H9 (cell line): ENCODE data around the gene SFXN1. TPM values are rescaled to one million over a fixed set of nuclear protein-coding genes. Genes with fewer than 3 reads are reported as not detected.

Experiments
- DNase-seq: peaks from one replicate; pipeline ENCODE4 v3.0.0-alpha.2; 2017
- H2AFZ ChIP-seq: one replicate; pipeline ENCODE4 v1.6.1; 2013; ENCODE audit warnings: mild to moderate bottlenecking, low read length, control low read depth, moderate library complexity
- H2AK5ac ChIP-seq: 2 replicates; pipeline ENCODE4 v1.6.1; 2013; ENCODE audit warnings: low read length, control low read depth, mixed read lengths; ENCODE audit not compliant: insufficient read length
- H2BK120ac ChIP-seq: one replicate; pipeline ENCODE4 v1.6.1; 2013; ENCODE audit warnings: low read depth, mild to moderate bottlenecking, low read length, control low read depth, inconsistent platforms; ENCODE audit not compliant: poor library complexity, severe bottlenecking
- H2BK12ac ChIP-seq: 2 replicates; pipeline ENCODE4 v1.6.1; 2013; ENCODE audit warnings: low read length, control low read depth, mixed read lengths, low read depth; ENCODE audit not compliant: insufficient read length
- H2BK15ac ChIP-seq: 2 replicates; pipeline ENCODE4 v1.6.1; 2013; ENCODE audit warnings: low read depth, low read length, control low read depth
- H2BK20ac ChIP-seq: one replicate; pipeline ENCODE4 v1.6.1; 2013; ENCODE audit warnings: low read depth, mild to moderate bottlenecking, low read length, control low read depth, inconsistent platforms; ENCODE audit not compliant: poor library complexity, severe bottlenecking
- H2BK5ac ChIP-seq: 2 replicates; pipeline ENCODE4 v1.6.1; 2013; ENCODE audit warnings: low read length, control low read depth, mixed read lengths; ENCODE audit not compliant: insufficient read length
- H3K14ac ChIP-seq: 2 replicates; pipeline ENCODE4 v1.6.1; 2013; ENCODE audit warnings: low read length, control low read depth; ENCODE audit not compliant: insufficient read depth
- H3K18ac ChIP-seq: 2 replicates; pipeline ENCODE4 v1.6.1; 2013; ENCODE audit warnings: low read depth, mild to moderate bottlenecking, mixed read lengths, low read length, control low read depth; ENCODE audit not compliant: insufficient read length
- H3K23ac ChIP-seq: 2 replicates; pipeline ENCODE4 v1.6.1; 2013; ENCODE audit warnings: low read length, control low read depth, mixed read lengths, low read depth; ENCODE audit not compliant: insufficient read length
- H3K23me2 ChIP-seq: 2 replicates; pipeline ENCODE4 v1.6.1; 2013; ENCODE audit warnings: low read depth, mild to moderate bottlenecking, mixed read lengths, low read length, control low read depth; ENCODE audit not compliant: insufficient read length, poor library complexity, severe bottlenecking
- H3K27ac ChIP-seq: 2 replicates; pipeline ENCODE4 v1.5.1; 2013; ENCODE audit warnings: low read length, control low read depth, mixed read lengths, low read depth; ENCODE audit not compliant: insufficient read length
- H3K27me3 ChIP-seq: 2 replicates; pipeline ENCODE4 v1.6.1; 2013; ENCODE audit warnings: low read length, control low read depth, inconsistent platforms; ENCODE audit not compliant: insufficient read depth
- H3K4ac ChIP-seq: 2 replicates; pipeline ENCODE4 v1.6.1; 2013; ENCODE audit warnings: low read depth, mild to moderate bottlenecking, control low read depth, inconsistent platforms, low read length, moderate library complexity
- H3K4me1 ChIP-seq: 2 replicates; pipeline ENCODE4 v1.6.1; 2013; ENCODE audit warnings: low read length, control low read depth, inconsistent platforms; ENCODE audit not compliant: insufficient read depth
- H3K4me2 ChIP-seq: 2 replicates; pipeline ENCODE4 v1.6.1; 2013; ENCODE audit warnings: low read length, control low read depth, mixed read lengths; ENCODE audit not compliant: insufficient read length, insufficient read depth
- H3K56ac ChIP-seq: 2 replicates; pipeline ENCODE4 v1.6.1; 2013; ENCODE audit warnings: low read depth, mild to moderate bottlenecking, mixed read lengths, low read length, control low read depth; ENCODE audit not compliant: insufficient read length
- H3K79me1 ChIP-seq: 2 replicates; pipeline ENCODE4 v1.6.1; 2013; ENCODE audit warnings: low read depth, mild to moderate bottlenecking, moderate library complexity, low read length, control low read depth, inconsistent platforms; ENCODE audit not compliant: insufficient read depth, poor library complexity, severe bottlenecking
- H3K79me2 ChIP-seq: 2 replicates; pipeline ENCODE4 v1.6.1; 2013; ENCODE audit warnings: low read length, control low read depth, inconsistent platforms; ENCODE audit not compliant: insufficient read depth
- H3K9ac ChIP-seq: 2 replicates; pipeline ENCODE4 v1.6.1; 2013; ENCODE audit warnings: low read length, control low read depth, mixed read lengths; ENCODE audit not compliant: insufficient read length; ENCODE audit errors: extremely low read depth
- H3K9me3 ChIP-seq: one replicate; pipeline ENCODE4 v1.6.1; 2013; ENCODE audit warnings: low read depth, low read length, inconsistent platforms; ENCODE audit not compliant: control insufficient read depth
- H3T11ph ChIP-seq: one replicate; pipeline ENCODE4 v1.6.1; 2013; ENCODE audit warnings: mild to moderate bottlenecking, low read length, control low read depth, inconsistent platforms
- H4K20me1 ChIP-seq: one replicate; pipeline ENCODE4 v1.6.1; 2013; ENCODE audit not compliant: control insufficient read depth, insufficient read length, insufficient read depth
- H4K5ac ChIP-seq: 2 replicates; pipeline ENCODE4 v1.6.1; 2013; ENCODE audit warnings: low read depth, mild to moderate bottlenecking, mixed read lengths, low read length, control low read depth; ENCODE audit not compliant: insufficient read length
- H4K8ac ChIP-seq: replicated peaks from 2 replicates; pipeline ENCODE4 v1.6.1; 2013; ENCODE audit warnings: low read length, control low read depth, mixed read lengths, low read depth; ENCODE audit not compliant: insufficient read length
- H4K91ac ChIP-seq: 2 replicates; pipeline ENCODE4 v1.6.1; 2013; ENCODE audit warnings: low read depth, mild to moderate bottlenecking, moderate library complexity, mixed read lengths, low read length, control low read depth; ENCODE audit not compliant: insufficient read length
- H3K27ac Mint-ChIP-seq, 3 experiments: 2 replicates in 2 of 3; 3 replicates in 1 of 3; pipeline ENCODE4 v1.8.0; 2020 to 2021; ENCODE audit warnings: mixed read lengths in 3 of 3, mild to moderate bottlenecking in 1 of 3, moderate library complexity in 1 of 3
- H3K27me3 Mint-ChIP-seq: 2 replicates; pipeline ENCODE4 v1.8.0; 2021; ENCODE audit warnings: low read depth, mild to moderate bottlenecking, moderate library complexity, mixed read lengths
- H3K36me3 Mint-ChIP-seq, 3 experiments: 2 replicates in 2 of 3; 3 replicates in 1 of 3; pipeline ENCODE4 v1.8.0; 2020 to 2021; ENCODE audit warnings: low read depth in 3 of 3, mixed read lengths in 3 of 3; ENCODE audit not compliant: insufficient read depth in 1 of 3
- H3K4me1 Mint-ChIP-seq, 2 experiments: 2 replicates each; pipeline ENCODE4 v1.8.0; 2020; ENCODE audit warnings: mixed read lengths in 2 of 2
- H3K4me3 Mint-ChIP-seq, 2 experiments: 2 replicates in 1 of 2; 3 replicates in 1 of 2; pipeline ENCODE4 v1.8.0; 2020 to 2021; ENCODE audit warnings: mild to moderate bottlenecking in 2 of 2, mixed read lengths in 2 of 2, moderate library complexity in 1 of 2
- H3K9me3 Mint-ChIP-seq, 2 experiments: 2 replicates in 1 of 2; 3 replicates in 1 of 2; pipeline ENCODE4 v1.8.0; 2020; ENCODE audit warnings: mild to moderate bottlenecking in 2 of 2, mixed read lengths in 2 of 2, moderate library complexity in 1 of 2
- WGBS: extraction: QIAGEN DNeasy Blood & Tissue Kit; methylation state at CpG from one replicate; pipeline ENCODE4 v1.1.7; 2013; ENCODE audit warnings: missing lambda C conversion rate, low lambda C conversion rate, mixed read lengths; ENCODE audit not compliant: insufficient read length; ENCODE audit errors: extremely low coverage; 5-methylcytosine and 5-hydroxymethylcytosine counted together
- total RNA-seq: library from RNA; stranded (reverse); gene quantifications from 2 replicates; pipeline ENCODE4 v1.2.1, GENCODE V29; 2021
- TF ChIP-seq, protein P1 (sequence below): fragments of 200-600 bp; sonication (generic); conservative IDR thresholded peaks from 3 replicates; pipeline ENCODE4 v1.8.0; 2021; ENCODE audit warnings: antibody characterized with exemption, mild to moderate bottlenecking

The SFXN1 gene
- total RNA-seq, 1 experiment from 2014 or later: 99.2 TPM

DNA sequence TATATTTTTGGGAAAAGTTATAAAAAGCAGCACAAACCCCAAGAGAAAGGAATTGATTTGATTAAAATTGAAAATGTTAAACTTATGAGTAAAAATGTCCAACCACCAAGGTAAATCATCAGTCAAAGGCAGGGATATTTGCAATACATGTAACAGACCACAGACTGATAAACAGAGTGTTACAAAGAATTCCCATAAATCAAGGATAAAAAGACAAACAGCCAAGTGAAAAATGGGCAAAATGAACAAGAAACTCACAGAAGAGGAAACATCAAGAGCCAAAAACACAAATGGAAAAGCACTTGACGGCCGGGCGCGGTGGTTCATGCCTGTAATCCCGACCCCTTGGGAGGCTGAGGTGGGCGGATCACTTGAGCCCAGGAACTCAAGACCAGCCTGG is 98.2 kb downstream of the SFXN1 start:
- no peaks in the 10 kb centered on the region for H3K79me2 ChIP-seq
- H2BK5ac ChIP-seq: no peak overlapping the region
- TF ChIP-seq, protein P1, sequence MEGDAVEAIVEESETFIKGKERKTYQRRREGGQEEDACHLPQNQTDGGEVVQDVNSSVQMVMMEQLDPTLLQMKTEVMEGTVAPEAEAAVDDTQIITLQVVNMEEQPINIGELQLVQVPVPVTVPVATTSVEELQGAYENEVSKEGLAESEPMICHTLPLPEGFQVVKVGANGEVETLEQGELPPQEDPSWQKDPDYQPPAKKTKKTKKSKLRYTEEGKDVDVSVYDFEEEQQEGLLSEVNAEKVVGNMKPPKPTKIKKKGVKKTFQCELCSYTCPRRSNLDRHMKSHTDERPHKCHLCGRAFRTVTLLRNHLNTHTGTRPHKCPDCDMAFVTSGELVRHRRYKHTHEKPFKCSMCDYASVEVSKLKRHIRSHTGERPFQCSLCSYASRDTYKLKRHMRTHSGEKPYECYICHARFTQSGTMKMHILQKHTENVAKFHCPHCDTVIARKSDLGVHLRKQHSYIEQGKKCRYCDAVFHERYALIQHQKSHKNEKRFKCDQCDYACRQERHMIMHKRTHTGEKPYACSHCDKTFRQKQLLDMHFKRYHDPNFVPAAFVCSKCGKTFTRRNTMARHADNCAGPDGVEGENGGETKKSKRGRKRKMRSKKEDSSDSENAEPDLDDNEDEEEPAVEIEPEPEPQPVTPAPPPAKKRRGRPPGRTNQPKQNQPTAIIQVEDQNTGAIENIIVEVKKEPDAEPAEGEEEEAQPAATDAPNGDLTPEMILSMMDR: no peak
- H3T11ph ChIP-seq: no peak overlapping the region
- no peak overlapping the region for H3K23ac ChIP-seq
- no peak overlapping the region for H3K4ac ChIP-seq
- no peaks in the 10 kb centered on the region for H3K9me3 ChIP-seq
- Mint-ChIP-seq H3K4me3 (no peak overlapping the region), H3K27ac (no peak overlapping the region), H3K9me3 (peaks cover 0 to 9% of the 10 kb centered on the region in 2 experiments), H3K36me3 (0 out of 7 replicates have a peak, but pooled peaks cover 0 to 5% (median 0%) of the 10 kb centered on the region in 3 experiments), H3K27me3 (peaks cover 34% of the 10 kb centered on the region), H3K4me1 (peaks cover 22 to 24% of the 10 kb centered on the region in 2 experiments)
- no peak overlapping the region for H4K91ac ChIP-seq
- H2BK120ac ChIP-seq: no peak overlapping the region
- H3K4me1 ChIP-seq: peaks cover 5% of the 10 kb centered on the region; the same call in 1 of the 2 replicates
- DNase-seq: no peak
- no peaks in the 10 kb centered on the region for H3K27me3 ChIP-seq
- H2AK5ac ChIP-seq: no peak overlapping the region
- no peaks in the 10 kb centered on the region for H3K23me2 ChIP-seq
- H3K4me2 ChIP-seq: no peak overlapping the region
- H2AFZ ChIP-seq: no peak overlapping the region
- H2BK15ac ChIP-seq: no peak overlapping the region
- H3K79me1 ChIP-seq: no peaks in the 10 kb centered on the region
- H4K5ac ChIP-seq: no peak overlapping the region
- H3K18ac ChIP-seq: no peak overlapping the region
- H3K14ac ChIP-seq: no peak overlapping the region
- no peak overlapping the region for H3K56ac ChIP-seq
- H3K9ac ChIP-seq: no peak overlapping the region
- no peak overlapping the region for H2BK12ac ChIP-seq
- no peak overlapping the region for H4K8ac ChIP-seq
- no peaks in the 10 kb centered on the region for H4K20me1 ChIP-seq
- no peak overlapping the region for H2BK20ac ChIP-seq
- no peak overlapping the region for H3K27ac ChIP-seq
- WGBS: no CpG with 5 or more reads among the region's 6 CpGs

Other genes starting within 250 kb of the SFXN1 start
- not detected in 2 replicates for gene DRD1, start 34.4 kb upstream of the SFXN1 start, total RNA-seq
- 3.3 and 3.6 TPM in 2 replicates for gene HRH2, start 179.5 kb downstream of the SFXN1 start, total RNA-seq